Measurements from ENCODE around the gene MBNL2. TPM values are rescaled to one million over a fixed set of nuclear protein-coding genes. Genes with fewer than 3 reads are reported as not detected.

MBNL2 gene
- total and polyA plus RNA-seq, 2 of the 13 experiments (the other 11 are each of a cell fraction or from before 2014, with no cell fraction given): 30.8 to 59.0 TPM

GRCh38 chr13:97233499-97233898, 11.4 kb downstream of the MBNL2 start:
- in situ Hi-C loops (cut with HindIII; ENCODE audit: extremely low pct_ligation_motif_present, low pct_unique_long_range_greater_than_20kb) (no loop called here), intact Hi-C loops (cut with micrococcal nuclease; ENCODE audit: unreplicated experiment) (no loop called here)
- Histone ChIP-seq H3K4me2 (ENCODE audit: low read depth, low read length) (peak overlapping the region; percentile 47), H3K4me1 (ENCODE audit: insufficient read depth, low read length) (peaks cover 99% of the 10 kb centered on the region), H2AFZ (ENCODE audit: low read length) (no peak overlapping the region), H3K9ac (ENCODE audit: insufficient read depth, low read depth, low read length) (0 out of 2 replicates have a peak overlapping the region, but pooled peaks have one; percentile 24), H3K4me3 (replicated peaks in 1 of 3; ENCODE audit: insufficient read depth in 1 of 3, low read depth in 2 of 3, low read length in 3 of 3) (no peak overlapping the region; a peak in 1 of 6 replicates), H3K9me3 (ENCODE audit: low read length) (no peaks in the 10 kb centered on the region), H3K36me3 (replicated peaks in 1 of 2; ENCODE audit: control insufficient read depth in 1 of 2, insufficient read depth in 2 of 2, low read length in 2 of 2) (peaks cover 7 to 54% of the 10 kb centered on the region in 2 experiments), H3K79me2 (ENCODE audit: insufficient read depth, low read length) (peaks cover 98% of the 10 kb centered on the region), H4K20me1 (ENCODE audit: insufficient read depth, low read length) (peaks cover 96% of the 10 kb centered on the region), H3K27me3 (ENCODE audit: control insufficient read depth in 1 of 2, insufficient read depth in 2 of 2, low read length in 2 of 2) (no peaks in the 10 kb centered on the region), H3K27ac (ENCODE audit: extremely low read length, insufficient read depth, low read length) (peak overlapping the region; percentile 50)
- DNase-seq (ENCODE audit: low spot score) (peak; percentile 73), ATAC-seq (peak; percentile 72), FAIRE-seq (no peak)
- CTCF ChIA-PET (ENCODE audit: low intra/inter-chr PET ratio, low total read pairs): no interaction called here
- POLR2A ChIA-PET: interaction anchor here (0.6 to 2.9 kb wide), 3 partner anchors 9 to 25 kb away, joined by 3 to 15 read pairs (median 13); partner anchors contain the start of gene MBNL2
- 61% methylated on average over 1 of the region's 1 CpG for WGBS (ENCODE audit: low lambda C conversion rate)
- BruUV-seq (replicated peaks): no TSS peak
- TF ChIP-seq ZNF18 (CRISPR knock-in tag; IDR thresholded peaks at IDR 0.05; ENCODE audit: insufficient replicate concordance) (no peak), NAIF1 (CRISPR knock-in tag; IDR thresholded peaks at IDR 0.05; ENCODE audit: borderline replicate concordance) (no peak), ZNF609 (CRISPR knock-in tag; IDR thresholded peaks at IDR 0.05; ENCODE audit: borderline replicate concordance) (0 out of 2 replicates have a peak, but pooled peaks have one; percentile 6), ZNF143 (CRISPR knock-in tag; IDR thresholded peaks at IDR 0.05) (0 out of 2 replicates have a peak, but pooled peaks have one; percentile 43), CCAR2 (optimal IDR thresholded peaks at IDR 0.05; ENCODE audit: low read depth, low read length) (peak; percentile 56), GATAD2A (CRISPR knock-in tag; IDR thresholded peaks at IDR 0.05) (0 out of 2 replicates have a peak, but pooled peaks have one; percentile 12), RCOR2 (CRISPR knock-in tag; IDR thresholded peaks at IDR 0.05) (0 out of 2 replicates have a peak, but pooled peaks have one; percentile 9), MED1 (CRISPR knock-in tag; IDR thresholded peaks at IDR 0.05) (no peak), CREM (IDR thresholded peaks at IDR 0.05) (peak; percentile 42; the same call in 1 of the 2 replicates), CREM (CRISPR knock-in tag; IDR thresholded peaks at IDR 0.05) (no peak), ZNF652 (CRISPR knock-in tag; IDR thresholded peaks at IDR 0.05; ENCODE audit: borderline replicate concordance, low read depth) (peak; percentile 91), NFKB2 (CRISPR knock-in tag; IDR thresholded peaks at IDR 0.05; ENCODE audit: borderline replicate concordance) (no peak), SNAI1 (CRISPR knock-in tag; IDR thresholded peaks at IDR 0.05; ENCODE audit: borderline replicate concordance) (no peak), IRX3 (CRISPR knock-in tag; IDR thresholded peaks at IDR 0.05; ENCODE audit: borderline replicate concordance, low read depth) (no peak), SOX13 (IDR thresholded peaks at IDR 0.05) (no peak), SOX13 (CRISPR knock-in tag; conservative IDR thresholded peaks at IDR 0.05 in 1 of 2, IDR thresholded peaks at IDR 0.05 in 1 of 2) (peak in 1 of 2 experiments; percentile 42; a peak in 1 of 4 replicates), HOXA7 (CRISPR knock-in tag; IDR thresholded peaks at IDR 0.05) (no peak), NFIB (CRISPR knock-in tag; IDR thresholded peaks at IDR 0.05; ENCODE audit: borderline replicate concordance) (no peak), HNF4A (CRISPR knock-in tag; IDR thresholded peaks at IDR 0.05) (peak; percentile 7; the same call in 1 of the 2 replicates)
